ENCODE data around the gene SEMA6B.
A peak's percentile ranks its signal among the peaks of the same experiment; 100 is the strongest.

Gene SEMA6B

GRCh38 chr19:4522291-4523002 lies 37.0 kb downstream of the SEMA6B start:
- DNase-seq, result no peak

GRCh38 chr19:4521888-4522242 lies 37.6 kb downstream of the SEMA6B start:
- no peak for DNase-seq

- DNase-seq, result no peak
These were observed 38.2 kb downstream of the SEMA6B start for GRCh38 chr19:4521170-4521887.

GRCh38 chr19:4519521-4520277 lies 39.8 kb downstream of the SEMA6B start:
- DNase-seq, result no peak

GRCh38 chr19:4519172-4519496 lies 40.4 kb downstream of the SEMA6B start:
- DNase-seq, result no peak

GRCh38 chr19:4518345-4519171 lies 40.9 kb downstream of the SEMA6B start, which contains the start of gene PLIN4:
TSS of gene PLIN4 (minus strand) at chr19:4518486. CDS start at chr19:4518272, 214 bp downstream.
- DNase-seq, result peak; percentile 72

- no peak for DNase-seq
These were observed 41.9 kb downstream of the SEMA6B start for GRCh38 chr19:4517451-4518057.

- DNase-seq, result peak; percentile 46
These were observed 42.6 kb downstream of the SEMA6B start for GRCh38 chr19:4516939-4517300.

GRCh38 chr19:4516199-4516938 lies 43.1 kb downstream of the SEMA6B start:
- no peak for DNase-seq

- no peak for DNase-seq
These were observed 43.8 kb downstream of the SEMA6B start for GRCh38 chr19:4515732-4516131.

- no peak for DNase-seq
These were observed 46.2 kb downstream of the SEMA6B start for GRCh38 chr19:4513248-4513647.

- no peak for DNase-seq
These were observed 47.4 kb downstream of the SEMA6B start for GRCh38 chr19:4512070-4512469.

GRCh38 chr19:4511300-4512054 lies 48.0 kb downstream of the SEMA6B start:
- no peak for DNase-seq

GRCh38 chr19:4510435-4511255 lies 48.8 kb downstream of the SEMA6B start:
- DNase-seq, result no peak

- DNase-seq, result no peak
These were observed 50.8 kb downstream of the SEMA6B start for GRCh38 chr19:4508698-4509097.

GRCh38 chr19:4507804-4508203 lies 51.7 kb downstream of the SEMA6B start:
- DNase-seq, result no peak

- DNase-seq, result no peak
These were observed 52.4 kb downstream of the SEMA6B start for GRCh38 chr19:4507150-4507452.

GRCh38 chr19:4506449-4507149 lies 52.9 kb downstream of the SEMA6B start:
- DNase-seq, result no peak

GRCh38 chr19:4505570-4506448 lies 53.7 kb downstream of the SEMA6B start:
- no peak for DNase-seq

Data from right hindlimb (tissue), 1 donor.